Activated CD8-positive, alpha-beta memory T cell treated with anti-CD3 and anti-CD28 coated beads, Interleukin-2, amount 50 U/mL, for 4 hours (primary cell): ENCODE data around the gene EXOC2.

Experiments used
- DNase-seq: peaks from one replicate; pipeline ENCODE4 v3.0.0-alpha.2; 2020

The EXOC2 gene

DNA sequence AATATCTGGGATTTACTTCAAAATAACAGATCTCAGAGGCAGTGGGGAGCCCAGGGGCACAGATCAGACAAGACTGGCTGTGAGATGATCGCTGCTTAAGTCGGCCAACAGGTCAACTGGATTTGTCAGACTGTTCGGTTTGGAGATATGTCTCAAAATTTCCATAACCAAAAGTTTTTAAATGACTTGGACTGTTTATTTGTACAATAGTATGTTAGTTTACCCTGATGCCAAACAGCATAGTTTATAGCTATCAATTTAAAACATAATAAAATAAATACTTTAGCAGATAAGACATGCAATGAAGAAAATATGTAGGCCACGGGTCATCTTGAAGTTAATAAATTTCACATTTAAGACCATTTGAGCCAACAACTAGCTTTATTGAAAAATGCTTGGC lies 174.7 kb downstream of the EXOC2 start:
- no peak for DNase-seq

DNA sequence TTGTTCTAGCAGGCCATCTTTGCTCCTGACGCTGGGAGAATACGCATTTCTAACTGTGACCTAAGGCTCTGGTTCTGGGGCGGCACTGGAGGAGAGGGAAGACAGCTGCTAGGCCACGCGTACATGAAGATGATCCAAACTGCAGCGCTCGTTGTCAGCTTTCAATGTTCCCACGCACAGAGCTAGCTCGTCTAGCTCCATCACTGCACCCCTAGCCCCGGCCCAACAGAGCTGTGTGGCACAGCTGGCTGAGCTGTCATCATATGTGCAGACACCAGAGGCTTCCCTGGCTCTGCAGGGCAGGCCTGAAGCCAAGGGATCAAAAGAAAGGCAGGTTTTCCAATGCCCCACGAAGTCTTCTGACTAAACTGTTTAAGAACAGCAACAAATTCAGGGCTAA lies 176.7 kb downstream of the EXOC2 start:
- no peak for DNase-seq

DNA sequence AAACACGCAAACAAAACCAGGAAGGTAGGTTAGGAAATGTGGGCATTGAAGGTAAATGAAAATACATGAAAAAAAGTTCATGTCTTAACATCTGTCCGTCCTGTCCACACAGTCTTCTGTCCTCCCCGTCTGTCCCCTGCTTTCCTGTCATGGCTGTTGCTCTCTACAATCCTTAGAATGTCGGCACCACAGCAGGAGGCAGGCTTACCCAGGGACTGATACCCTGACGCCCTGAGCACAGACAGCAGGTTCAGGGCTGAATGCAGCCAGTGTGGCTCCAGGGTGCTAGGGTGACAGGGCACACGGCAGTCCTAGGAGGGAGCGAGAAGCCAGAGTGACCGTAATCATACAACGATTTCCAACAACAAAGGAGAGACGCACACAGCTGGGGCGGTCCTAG lies 177.7 kb downstream of the EXOC2 start:
- no peak for DNase-seq

DNA sequence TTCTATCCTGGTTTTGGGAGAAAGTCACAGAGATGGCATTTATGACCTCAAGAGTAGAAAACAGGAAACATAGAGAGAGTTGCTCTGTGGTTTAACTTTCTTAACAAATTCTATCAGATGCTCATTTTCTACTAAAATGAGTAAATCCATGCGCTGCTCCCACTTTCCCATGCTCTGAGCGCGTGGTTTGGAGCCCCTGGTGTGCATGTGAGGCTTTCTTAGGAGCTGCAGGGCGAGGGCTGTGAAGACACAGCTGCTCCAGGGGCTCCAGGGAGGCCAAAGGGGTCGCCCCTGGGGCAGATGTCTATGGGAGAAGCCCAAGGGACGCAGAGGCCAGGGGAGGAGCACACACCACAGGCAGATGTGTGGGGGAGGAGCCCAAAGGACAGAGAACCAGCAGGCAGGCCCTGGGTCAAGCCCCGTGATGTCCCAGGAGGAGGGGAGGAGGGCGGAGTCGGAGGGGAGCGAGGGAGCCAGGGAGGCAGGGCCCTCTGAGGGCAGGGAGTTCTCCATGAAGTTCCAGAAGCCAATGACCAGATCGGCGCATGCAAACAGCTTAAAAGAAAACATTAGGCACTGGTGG lies 178.5 kb downstream of the EXOC2 start:
- no peak for DNase-seq

DNA sequence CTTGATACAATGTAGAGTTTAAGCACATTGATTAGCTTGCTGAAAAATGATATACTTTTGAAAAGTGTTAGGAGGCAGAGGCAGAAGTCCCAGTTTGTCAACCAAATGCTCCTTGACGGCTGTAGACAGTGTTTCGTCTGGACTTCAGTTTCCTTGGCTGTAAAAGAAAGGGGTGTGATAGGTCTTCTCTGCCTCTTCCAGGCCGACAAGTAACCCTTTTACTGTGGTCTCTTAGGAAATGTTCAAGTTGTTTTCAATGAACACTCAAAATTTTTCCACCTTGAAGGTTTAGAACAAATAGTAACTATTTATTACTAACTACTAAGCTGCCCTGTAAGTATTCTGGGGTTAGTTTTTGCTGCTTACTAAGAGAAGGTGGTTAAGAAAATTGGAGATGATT lies 179.0 kb downstream of the EXOC2 start:
- DNase-seq: no peak

DNA sequence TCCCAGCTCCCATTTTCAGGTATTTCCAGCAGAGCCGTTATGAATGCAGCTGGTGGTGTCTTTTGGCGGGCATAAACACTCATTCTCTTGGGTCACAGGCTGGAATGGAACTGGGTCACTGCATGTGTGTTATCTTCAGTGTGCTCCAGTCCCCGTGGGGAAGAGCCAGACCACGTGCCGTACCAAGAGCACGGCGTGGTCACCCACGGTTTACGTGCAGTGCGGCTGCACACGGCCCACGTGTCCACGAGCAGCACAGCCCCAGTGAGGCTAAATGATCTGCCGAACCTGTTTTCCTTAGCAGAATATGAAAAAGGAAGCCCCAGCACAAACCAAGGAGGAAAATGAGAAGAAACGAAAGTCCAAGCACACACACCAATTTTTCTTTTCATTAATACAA lies 179.9 kb downstream of the EXOC2 start:
- no peak for DNase-seq

DNA sequence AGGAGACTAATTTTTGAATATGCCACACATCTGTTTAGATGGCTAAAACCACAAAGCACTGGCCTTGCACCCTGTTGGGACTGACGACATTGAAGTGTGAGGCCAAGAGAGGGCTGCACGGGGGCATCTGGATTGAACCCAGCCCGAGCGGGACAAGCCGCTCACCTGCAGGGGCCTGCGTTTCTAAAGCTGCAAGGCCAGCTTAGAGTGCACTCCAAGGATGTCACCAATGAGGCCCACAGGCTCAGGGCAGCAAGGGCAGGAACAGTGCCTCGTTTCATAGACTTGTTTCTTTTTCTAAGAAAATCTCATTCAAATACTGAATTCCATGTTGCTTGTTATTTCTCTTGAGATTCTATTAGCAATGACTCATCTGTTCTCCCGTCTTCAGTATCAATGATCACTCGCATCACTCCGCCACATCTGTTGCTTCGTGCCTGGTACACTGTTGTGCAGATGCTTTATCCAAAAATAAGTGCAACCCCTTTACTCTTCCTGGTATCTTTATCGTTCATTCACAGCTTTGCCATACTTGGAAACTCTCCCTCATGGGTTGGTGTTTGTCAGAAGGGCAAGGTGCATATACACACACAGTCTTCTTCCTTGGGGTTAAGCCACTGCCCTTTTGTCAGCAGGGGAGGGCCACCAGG lies 181.3 kb downstream of the EXOC2 start:
- DNase-seq: no peak

DNA sequence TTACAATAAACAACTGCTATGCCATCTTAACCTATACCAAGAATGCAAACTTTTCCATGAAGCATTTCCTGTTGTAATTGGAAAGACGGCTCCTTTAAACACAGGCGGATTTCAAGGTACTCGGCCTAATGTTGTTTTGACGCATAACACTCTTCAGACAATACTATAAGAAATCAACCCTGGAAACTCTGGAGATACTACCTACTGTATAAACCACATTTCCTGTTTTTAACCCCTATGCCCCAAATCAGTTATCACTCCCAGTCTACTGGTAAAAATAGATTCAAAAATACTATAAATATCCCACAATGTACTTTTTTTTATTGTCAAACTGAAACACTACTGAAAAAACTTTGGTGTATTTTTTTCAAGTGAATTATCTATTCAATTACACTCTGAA lies 183.3 kb downstream of the EXOC2 start:
- no peak for DNase-seq

DNA sequence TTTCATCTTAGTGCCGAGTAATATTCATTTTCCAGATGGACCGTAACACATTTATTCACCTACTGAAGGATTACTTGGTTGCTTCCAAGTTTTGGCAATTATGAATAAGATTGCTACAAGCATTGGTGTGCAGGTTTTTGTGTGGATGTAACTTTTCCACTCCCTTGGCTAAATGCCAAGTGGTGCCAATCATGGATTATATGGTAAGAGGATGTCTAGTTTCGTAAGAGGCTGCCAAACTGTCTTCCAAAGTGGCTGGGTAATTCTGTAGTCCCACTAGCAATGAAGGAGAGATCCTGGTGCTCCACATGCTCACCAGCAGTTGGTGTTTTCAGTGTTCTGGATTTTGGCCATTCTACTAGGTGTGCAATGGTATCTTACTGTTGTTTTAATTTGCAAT lies 184.3 kb downstream of the EXOC2 start:
- DNase-seq: no peak

DNA sequence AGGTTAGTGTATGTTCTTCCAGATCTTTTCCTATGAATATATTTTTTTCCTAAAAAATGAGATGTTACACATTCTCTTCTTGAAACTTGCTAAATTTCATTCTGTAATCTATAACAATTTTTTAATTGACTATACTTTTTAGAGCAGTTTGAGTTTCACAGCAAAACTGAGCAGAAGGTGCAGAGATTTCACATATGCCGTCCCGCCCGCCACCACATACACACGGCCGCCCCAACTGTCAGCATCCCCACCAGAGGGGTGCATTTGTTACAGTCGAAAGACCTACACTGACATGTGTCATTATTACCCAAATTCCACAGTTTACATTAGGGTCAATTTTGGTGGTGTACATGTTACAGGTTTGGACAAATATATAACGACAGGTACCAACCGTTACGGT lies 184.9 kb downstream of the EXOC2 start:
- no peak for DNase-seq

DNA sequence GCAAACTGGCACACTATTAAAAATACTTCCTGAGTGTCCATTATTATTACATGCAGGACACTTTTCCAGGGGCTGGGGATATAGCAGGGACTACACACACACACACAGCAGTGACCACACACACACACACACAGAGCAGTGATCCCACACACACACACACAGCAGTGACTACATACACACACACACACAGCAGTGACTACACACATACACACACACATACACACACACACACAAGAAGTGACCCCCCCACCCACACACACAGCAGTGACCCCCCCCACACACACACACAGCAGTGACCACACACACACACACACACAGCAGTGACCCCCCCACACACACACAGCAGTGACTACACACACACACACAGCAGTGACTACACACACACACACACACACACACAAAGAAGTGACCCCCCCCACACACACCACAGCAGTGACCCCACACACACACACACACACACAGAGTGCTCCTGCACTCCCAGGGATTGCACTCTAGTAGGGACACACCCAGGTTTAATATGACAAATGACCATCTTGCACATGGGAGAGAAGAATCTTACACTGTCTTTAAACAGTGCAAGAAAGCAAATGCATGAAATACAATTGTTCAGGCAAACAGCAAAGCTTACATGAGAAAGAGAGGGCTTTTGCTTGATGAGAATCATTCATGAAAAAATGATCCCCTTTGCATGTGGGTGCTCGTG lies 185.9 kb downstream of the EXOC2 start:
- no peak for DNase-seq

DNA sequence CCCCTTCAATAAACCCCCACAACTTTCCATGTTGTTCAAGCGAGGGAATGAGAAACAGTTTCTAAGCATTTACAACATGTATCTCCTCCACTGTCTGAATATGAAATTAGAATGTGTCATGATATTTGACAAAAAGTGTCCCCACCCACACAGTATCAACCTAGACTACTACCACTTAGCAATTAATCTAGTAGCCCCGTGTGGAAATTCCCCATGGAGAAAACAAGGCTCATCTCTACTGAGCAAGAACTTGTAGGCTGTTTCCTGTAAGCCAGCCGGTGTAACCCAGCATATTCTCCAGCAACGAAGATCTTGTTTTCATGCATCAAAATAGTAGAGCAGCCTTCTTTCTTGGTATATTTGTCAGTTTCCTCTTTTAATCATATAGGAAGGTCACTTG lies 186.4 kb downstream of the EXOC2 start:
- DNase-seq: peak; percentile 35

DNA sequence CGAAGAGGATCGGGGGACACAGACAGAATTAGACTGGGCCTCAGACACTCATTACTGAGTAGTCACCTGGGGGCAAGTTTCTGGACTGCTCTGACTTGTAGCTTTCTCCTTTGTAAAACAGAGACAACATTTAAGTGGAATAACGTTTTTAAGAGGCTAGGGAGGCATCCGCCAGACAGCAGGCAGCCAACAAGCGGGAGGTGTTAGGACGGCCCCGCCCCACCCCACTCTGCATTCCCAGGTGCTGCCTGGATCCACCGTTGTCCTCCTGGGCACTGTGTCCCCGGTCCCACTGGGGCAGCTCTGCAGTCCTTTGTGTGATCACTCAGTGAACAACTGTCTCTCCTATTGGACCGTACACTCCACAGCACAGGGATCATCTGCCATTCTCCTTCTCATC lies 187.6 kb downstream of the EXOC2 start:
- DNase-seq: no peak

DNA sequence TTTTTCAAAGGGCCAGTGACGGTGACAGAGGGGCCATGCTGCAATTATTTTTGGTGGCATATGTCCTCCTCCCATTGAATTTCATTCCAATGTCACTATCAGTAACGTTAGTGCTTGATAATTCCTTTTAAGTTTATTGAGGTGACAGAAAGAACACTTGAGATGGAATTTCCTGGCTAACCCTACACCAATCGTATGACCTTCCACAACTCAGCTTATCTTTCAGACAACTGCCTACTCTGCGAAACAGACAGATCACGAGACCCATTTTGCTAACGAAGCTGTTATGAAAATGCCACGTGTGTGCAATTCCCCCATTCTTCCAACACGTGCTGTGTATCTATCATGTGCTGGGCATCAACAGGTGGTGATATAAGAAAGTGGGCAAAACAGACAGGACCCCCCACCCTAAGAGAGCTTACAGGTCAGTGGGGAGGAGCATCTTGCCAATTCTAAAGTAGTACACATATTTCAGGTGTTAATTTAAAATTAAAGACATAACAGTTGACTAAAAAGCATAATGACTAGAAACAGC lies 188.4 kb downstream of the EXOC2 start:
- no peak for DNase-seq

DNA sequence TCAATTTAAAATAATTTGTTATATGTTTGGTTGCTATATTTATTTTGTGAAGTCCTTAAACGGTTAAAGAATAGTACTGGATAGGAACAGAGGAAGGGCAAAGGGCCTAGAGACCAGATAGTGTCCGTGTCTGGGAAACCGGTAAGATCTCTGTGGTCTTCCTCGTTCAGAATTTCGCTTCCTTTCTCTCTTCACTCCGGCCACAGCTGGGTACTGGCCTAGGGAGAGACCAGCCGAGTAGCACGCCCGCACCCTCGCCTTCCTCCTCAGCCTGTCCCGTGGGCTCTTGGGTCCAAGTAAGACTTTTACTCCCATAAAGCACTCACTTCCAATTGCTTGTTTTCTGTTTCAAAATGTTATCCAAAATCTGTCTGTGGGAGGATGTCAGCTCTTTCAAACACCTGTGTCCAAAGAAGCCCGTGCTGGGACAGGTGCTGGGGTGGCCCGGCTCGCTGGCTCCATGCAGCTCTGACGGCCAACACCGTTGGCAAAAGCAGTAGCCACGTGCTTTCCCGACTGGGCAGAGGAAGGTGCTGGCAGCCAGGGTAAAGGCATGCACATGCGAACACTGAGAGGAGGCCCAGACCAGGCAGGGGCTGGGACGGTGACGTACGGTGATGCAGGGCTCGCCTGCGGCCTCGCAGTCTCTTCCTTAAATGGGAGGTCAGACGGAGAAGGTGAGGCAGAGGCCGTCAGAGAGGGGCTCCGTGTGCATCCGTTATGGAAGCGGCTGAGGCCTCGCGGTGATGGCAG lies 189.2 kb downstream of the EXOC2 start:
- DNase-seq: no peak

DNA sequence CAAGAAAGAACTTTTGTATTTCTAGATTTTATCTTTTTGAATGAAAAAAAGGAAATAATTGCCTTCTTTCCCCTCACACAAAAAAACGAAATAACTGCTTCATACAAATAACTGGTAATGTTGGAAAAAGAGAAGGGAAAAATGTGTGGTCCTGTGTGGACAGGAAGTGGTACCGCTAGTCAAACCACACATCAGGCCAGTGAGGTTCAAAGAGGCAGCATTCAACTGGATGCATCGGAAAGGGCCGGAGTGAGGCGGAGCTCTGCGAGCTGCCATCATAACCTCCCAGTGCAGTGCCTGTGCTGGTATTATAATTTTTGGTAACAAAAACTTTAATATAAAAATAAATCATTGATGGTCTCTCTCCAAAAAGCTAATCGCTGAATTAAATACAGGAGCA lies 190.2 kb downstream of the EXOC2 start:
- DNase-seq: no peak

DNA sequence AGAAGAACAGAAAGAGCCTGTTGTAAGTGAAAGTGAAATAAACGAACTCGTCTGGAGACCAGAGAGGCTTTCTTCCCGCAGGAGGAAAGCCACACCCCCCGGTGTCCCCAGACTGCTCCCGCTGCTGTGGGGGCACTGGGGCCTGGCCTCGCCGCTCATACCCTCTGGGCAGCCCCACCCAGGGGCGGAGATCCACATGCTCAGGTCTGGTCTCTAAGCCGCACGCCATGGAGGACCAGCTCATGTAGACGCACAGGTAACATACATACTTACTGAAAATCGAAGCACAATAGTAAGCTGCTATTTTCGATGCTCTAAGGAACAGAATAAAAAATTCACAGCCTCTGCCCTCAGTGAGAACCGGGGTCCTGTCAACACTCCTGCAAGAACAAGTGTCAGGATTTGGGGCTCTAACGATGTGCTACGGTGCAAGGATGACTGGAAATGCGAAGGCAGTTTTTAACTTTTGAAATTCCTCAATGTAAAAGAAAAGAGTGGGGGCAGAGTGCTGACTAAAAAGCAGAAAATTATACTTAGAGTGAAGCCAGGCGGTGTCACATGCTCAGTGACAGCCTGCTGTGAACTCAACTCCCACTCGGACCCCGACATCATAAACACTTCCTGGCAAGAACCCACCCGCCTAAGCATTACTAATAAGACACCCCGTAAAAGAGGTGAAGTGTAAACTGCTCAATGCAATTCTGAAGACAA lies 190.9 kb downstream of the EXOC2 start:
- peak; percentile 54 for DNase-seq

DNA sequence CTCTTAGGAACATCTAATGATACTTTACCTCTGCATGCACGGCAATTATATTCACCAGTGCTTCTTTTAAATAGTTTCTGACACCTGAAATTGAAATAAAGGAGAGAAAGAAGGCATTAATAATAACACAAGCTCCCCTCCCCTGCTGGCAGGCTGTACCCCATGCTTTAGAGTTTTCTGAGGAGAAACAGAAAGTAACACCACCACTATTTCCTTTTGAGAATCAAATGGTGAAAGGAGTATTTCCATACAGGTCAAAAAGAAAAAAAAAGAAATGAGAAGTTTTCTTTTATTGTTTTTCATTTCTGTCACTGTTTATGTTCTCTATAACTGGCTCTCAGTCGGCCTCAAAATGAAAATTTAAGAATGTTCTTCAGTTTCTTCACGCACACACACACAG lies 193.3 kb downstream of the EXOC2 start:
- no peak for DNase-seq

DNA sequence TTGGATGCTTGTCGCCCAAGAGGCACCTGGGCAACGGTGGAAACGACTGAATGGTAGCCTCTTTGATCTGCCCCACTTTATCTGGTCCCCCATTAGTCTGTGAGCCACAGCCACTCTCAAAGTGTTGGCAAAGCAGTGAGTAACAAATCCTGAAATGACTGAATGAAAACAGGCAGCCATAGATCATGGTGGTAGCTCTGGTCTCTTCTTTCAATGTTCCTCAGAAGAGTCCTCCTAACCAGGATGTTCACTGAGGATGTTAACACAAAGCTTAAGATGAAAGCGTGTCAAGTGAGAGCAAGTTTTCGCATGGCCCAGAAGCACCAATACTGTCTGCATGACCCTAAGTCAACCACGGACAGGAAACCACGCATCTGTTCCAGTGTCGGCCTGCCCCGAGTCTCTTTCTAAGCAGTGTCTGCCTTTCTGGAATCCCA lies 194.1 kb downstream of the EXOC2 start:
- no peak for DNase-seq

DNA sequence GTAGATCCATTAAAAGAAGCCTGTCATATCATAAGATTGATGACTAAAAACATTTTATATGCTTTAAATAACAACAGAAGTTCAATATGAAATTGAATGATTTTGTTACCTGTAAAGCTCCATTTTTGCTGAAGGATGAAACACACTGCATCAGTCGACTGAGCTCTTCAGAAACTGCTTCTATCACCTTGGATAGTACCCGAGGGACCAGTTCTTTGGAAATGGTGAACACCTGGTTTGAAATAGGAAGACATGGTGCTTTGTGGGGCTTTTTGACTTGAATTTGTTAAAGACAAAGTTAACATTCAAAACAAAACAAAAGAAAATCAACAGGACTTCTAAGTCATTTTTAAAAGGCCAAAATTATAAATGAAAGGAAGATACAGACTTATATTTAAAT lies 195.7 kb downstream of the EXOC2 start:
- DNase-seq: no peak

DNA sequence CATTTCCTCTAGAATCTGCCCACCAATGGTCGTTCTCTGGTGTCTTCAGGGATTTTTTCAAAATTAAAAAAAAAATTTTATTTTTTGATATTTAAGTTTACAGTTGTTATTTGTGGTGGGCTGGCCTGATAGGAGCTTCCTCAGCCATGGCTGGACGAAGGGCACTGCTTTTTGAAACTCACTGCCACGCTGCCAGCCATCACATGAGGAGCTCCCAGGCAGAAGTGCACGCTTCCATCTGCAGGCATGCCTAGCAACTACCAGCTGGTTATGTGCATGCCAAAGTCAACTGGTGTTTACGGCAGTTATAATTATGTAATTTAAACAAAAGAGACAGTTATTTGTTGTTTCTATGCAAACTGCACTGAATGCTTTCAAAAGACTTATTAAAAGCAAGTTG lies 196.3 kb downstream of the EXOC2 start:
- no peak for DNase-seq

DNA sequence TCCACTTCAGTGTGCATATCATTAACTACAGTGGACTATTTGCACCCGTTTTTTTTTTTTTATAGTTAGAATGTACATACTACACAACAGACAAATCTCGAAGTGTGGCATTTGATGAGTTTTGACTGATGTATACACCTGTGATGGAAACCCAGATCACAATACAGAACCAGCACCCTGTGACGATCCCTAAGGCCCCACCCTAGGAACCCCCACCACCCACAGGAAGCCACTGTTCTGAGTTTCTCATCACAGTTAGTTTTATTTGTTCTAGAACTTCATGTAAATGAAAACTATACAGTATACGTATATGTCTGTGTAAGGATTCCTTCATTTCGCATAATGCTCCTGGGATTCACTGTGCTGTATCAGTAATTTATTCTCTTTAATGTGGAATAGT lies 198.5 kb downstream of the EXOC2 start:
- DNase-seq: no peak

DNA sequence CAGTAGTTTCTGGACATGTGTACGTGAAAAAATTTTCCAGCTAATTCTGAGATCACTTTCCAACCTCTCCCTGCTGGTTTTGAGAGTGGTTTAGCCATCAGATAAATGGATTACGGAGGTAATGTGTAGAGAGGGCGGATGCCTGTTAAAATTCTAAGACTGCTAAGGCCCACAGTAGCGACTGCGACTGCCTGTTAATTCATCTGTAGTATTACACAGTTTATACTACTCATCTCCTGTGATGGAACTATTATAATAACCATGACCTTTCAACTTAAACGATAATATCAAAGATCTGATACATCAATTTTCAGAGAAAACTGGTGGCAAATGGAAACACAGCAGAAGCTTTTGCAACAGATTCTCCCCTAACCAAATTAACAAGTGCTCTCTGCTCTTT lies 199.1 kb downstream of the EXOC2 start:
- no peak for DNase-seq
